K562 (cell line): ENCODE data around the gene SHBG. TPM values are rescaled to one million over a fixed set of nuclear protein-coding genes. Genes with fewer than 3 reads are reported as not detected.

ENCODE experiments used
- CHD2 ChIP-seq: IDR thresholded peaks from 2 replicates; pipeline ENCODE4 v1.6.1; 2011; ENCODE audit warnings: low read depth, low read length
- E2F6 ChIP-seq, 2 experiments: IDR thresholded peaks; 2 replicates each; pipeline ENCODE4 v1.6.1; 2011; ENCODE audit warnings: borderline replicate concordance in 1 of 2, control low read depth in 1 of 2, low read depth in 1 of 2, low read length in 1 of 2, mild to moderate bottlenecking in 1 of 2, mixed read lengths in 1 of 2, moderate library complexity in 1 of 2; ENCODE audit not compliant: insufficient read depth in 1 of 2, insufficient read length in 1 of 2, poor library complexity in 1 of 2, severe bottlenecking in 1 of 2; ENCODE audit errors: extremely low read depth in 1 of 2
- FOXP4 ChIP-seq: sonication (generic); formaldehyde crosslinking; IDR thresholded peaks from 2 replicates; pipeline ENCODE4 v1.8.0; 2022; ENCODE audit warnings: mild to moderate bottlenecking, missing genetic modification reagents, borderline replicate concordance
- IFI16 ChIP-seq: fragments of 250-450 bp; sonication (Bioruptor Pico); IDR thresholded peaks from 2 replicates; pipeline ENCODE4 v2.1.2; 2022; ENCODE audit warnings: mild to moderate bottlenecking, inconsistent platforms
- NCOA2 ChIP-seq, 2 experiments: fragments of 450-650 bp; IDR thresholded peaks; 2 replicates each; pipeline ENCODE4 v1.6.1; 2018; ENCODE audit warnings: mild to moderate bottlenecking in 2 of 2, moderate library complexity in 1 of 2; ENCODE audit not compliant: partially characterized antibody in 2 of 2
- RERE ChIP-seq: sonication (generic); formaldehyde crosslinking; IDR thresholded peaks from 2 replicates; pipeline ENCODE4 v1.8.0; 2023; ENCODE audit warnings: missing genetic modification reagents, mild to moderate bottlenecking, borderline replicate concordance
- SOX6 ChIP-seq: fragments of 450-650 bp; IDR thresholded peaks from 2 replicates; pipeline ENCODE4 v1.6.1; 2014; ENCODE audit warnings: mild to moderate bottlenecking
- SRSF1 ChIP-seq: fragments of 200-400 bp; formaldehyde crosslinking; IDR thresholded peaks from 2 replicates; pipeline ENCODE4 v1.6.1; 2017; ENCODE audit warnings: mild to moderate bottlenecking, low read depth, low read length, moderate library complexity
- STAG1 ChIP-seq: sonication (generic); formaldehyde crosslinking; IDR thresholded peaks from 2 replicates; pipeline ENCODE4 v1.5.0; 2020; ENCODE audit warnings: missing genetic modification reagents, borderline replicate concordance
- TAF15 ChIP-seq: fragments of 200-400 bp; formaldehyde crosslinking; IDR thresholded peaks from 2 replicates; pipeline ENCODE4 v1.6.1; 2017; ENCODE audit warnings: mild to moderate bottlenecking, low read depth, low read length, moderate library complexity
- USF1 ChIP-seq: sonication (generic); formaldehyde crosslinking; IDR thresholded peaks from 2 replicates; pipeline ENCODE4 v1.9.0; 2022; ENCODE audit warnings: mild to moderate bottlenecking, missing genetic modification reagents
- XRCC3 ChIP-seq: fragments of 450-650 bp; IDR thresholded peaks from 2 replicates; pipeline ENCODE4 v1.6.1; 2017; ENCODE audit warnings: mild to moderate bottlenecking, moderate library complexity
- ZC3H11A ChIP-seq: IDR thresholded peaks from 2 replicates; pipeline ENCODE4 v1.6.1; 2012; ENCODE audit warnings: low read depth, low read length, improper control_type of control experiment
- ZNF253 ChIP-seq: fragments of 250-450 bp; sonication (Bioruptor Pico); conservative IDR thresholded peaks from 2 replicates; pipeline ENCODE4 v1.6.1; 2021; ENCODE audit warnings: mild to moderate bottlenecking
- polyA plus RNA-seq, 8 experiments: library from polyadenylated mRNA; depleted of rRNA in 4 of 8; stranded (reverse) in 5 of 8; unstranded in 3 of 8; fragments of >200 nt; fragmentation: Nextera tagmentation in 2 of 8; fragmentation: Illumina TruSeq in 1 of 8; extraction: Ambion mirVana in 2 of 8; extraction: Trizol in 1 of 8; gene quantifications; 2 replicates each; pipeline versions ENCODE4 v1.2.1 to v1.2.3, GENCODE V29; 2011 to 2014; ENCODE audit warnings: inconsistent platforms in 1 of 8, missing spikeins in 1 of 8
- total RNA-seq, 7 experiments: library from RNA; depleted of rRNA in 6 of 7; stranded (reverse); fragments of >200 nt in 6 of 7; fragmentation: Illumina TruSeq in 2 of 7; extraction: Trizol in 2 of 7; gene quantifications; 2 replicates each; pipeline versions ENCODE4 v1.2.1 to v1.2.3, GENCODE V29; 2011 to 2021; ENCODE audit warnings: low replicate concordance in 1 of 7

The SHBG gene
- total and polyA plus RNA-seq, 9 of the 15 experiments (the other 6 are each of a cell fraction or from before 2014, with no cell fraction given): not detected

- TF ChIP-seq USF1 (CRISPR knock-in tag): no peak
- TF ChIP-seq XRCC3: no peak
- TF ChIP-seq IFI16 (CRISPR knock-in tag): no peak
- TF ChIP-seq TAF15: no peak
- TF ChIP-seq CHD2: 0 out of 2 replicates have a peak, but pooled peaks have one; percentile 14
- TF ChIP-seq E2F6 (IDR thresholded peaks at IDR 0.05; ENCODE audit: borderline replicate concordance in 1 of 2, extremely low read depth in 1 of 2, insufficient read depth in 1 of 2, insufficient read length in 1 of 2, low read depth in 1 of 2, low read length in 1 of 2, poor library complexity in 1 of 2, severe bottlenecking in 1 of 2): peak in 1 of 2 experiments; percentile 32
- TF ChIP-seq STAG1 (CRISPR knock-in tag): no peak
- TF ChIP-seq ZNF253 (CRISPR knock-in tag): no peak
- no peak for TF ChIP-seq FOXP4 (CRISPR knock-in tag)
- no peak for TF ChIP-seq SOX6
- TF ChIP-seq SRSF1: no peak
- no peak for TF ChIP-seq RERE (CRISPR knock-in tag)
- no peak for TF ChIP-seq ZC3H11A
- TF ChIP-seq NCOA2 (IDR thresholded peaks at IDR 0.05; ENCODE audit: partially characterized antibody in 2 of 2): no peak
Measured at GRCh38 chr17:7614425-7615264, 15.3 kb upstream of the SHBG start, which contains the start of gene FXR2 (continued).
